HG02970 (cell line): Measurements from ENCODE around the gene TXNDC17.
"Not testable (repeated sequence)": the region's sequence is repeated elsewhere in the genome, so short reads cannot be mapped to it uniquely, and the experiment has no call there.

ENCODE experiments used
- ATAC-seq: cut with Tn5 transposase; IDR thresholded peaks from one replicate; pipeline ENCODE4 v1.9.1; 2021; ENCODE audit warnings: mild to moderate bottlenecking, moderate library complexity, moderate number of reproducible peaks; ENCODE audit not compliant: unreplicated experiment, low FRiP score

Gene TXNDC17

GRCh38 chr17:6640536-6641246, at the start of gene TXNDC17, which contains the start of gene KIAA0753:
TSS of gene TXNDC17 (plus strand) at chr17:6641060. CDS start at chr17:6641083, 23 bp downstream.
TSS of gene KIAA0753 (minus strand) at chr17:6640711. CDS start at chr17:6635103, 5,608 bp downstream.
- ATAC-seq, result peak; percentile 94

GRCh38 chr17:6591599-6592158, 49.2 kb upstream of the TXNDC17 start:
- no peak for ATAC-seq

- ATAC-seq, result no peak
These were observed 48.7 kb upstream of the TXNDC17 start for GRCh38 chr17:6592173-6592572.

GRCh38 chr17:6593371-6593770, 47.5 kb upstream of the TXNDC17 start:
- ATAC-seq, result not testable (repeated sequence)

- ATAC-seq, result no peak
These were observed 44.8 kb upstream of the TXNDC17 start for GRCh38 chr17:6596081-6596480.

- ATAC-seq, result no peak
These were observed 44.3 kb upstream of the TXNDC17 start for GRCh38 chr17:6596511-6596910.

- ATAC-seq, result no peak
These were observed 43.9 kb upstream of the TXNDC17 start for GRCh38 chr17:6596941-6597340.

- ATAC-seq, result no peak
These were observed 43.1 kb upstream of the TXNDC17 start for GRCh38 chr17:6597727-6598126.

- ATAC-seq, result no peak
These were observed 41.5 kb upstream of the TXNDC17 start for GRCh38 chr17:6599364-6599763.

GRCh38 chr17:6602141-6602540, 38.7 kb upstream of the TXNDC17 start:
- no peak for ATAC-seq

- ATAC-seq, result no peak
These were observed 37.0 kb upstream of the TXNDC17 start for GRCh38 chr17:6603744-6604325.

GRCh38 chr17:6605142-6605541, 35.7 kb upstream of the TXNDC17 start:
- ATAC-seq, result no peak

- ATAC-seq, result no peak
These were observed 32.5 kb upstream of the TXNDC17 start for GRCh38 chr17:6608321-6608720.

GRCh38 chr17:6610011-6610410, 30.8 kb upstream of the TXNDC17 start:
- ATAC-seq, result no peak

GRCh38 chr17:6611231-6611630, 29.6 kb upstream of the TXNDC17 start:
- no peak for ATAC-seq

GRCh38 chr17:6623941-6624340, 16.9 kb upstream of the TXNDC17 start:
- ATAC-seq, result no peak

GRCh38 chr17:6626616-6627015, 14.2 kb upstream of the TXNDC17 start:
- no peak for ATAC-seq

GRCh38 chr17:6627019-6627418, 13.8 kb upstream of the TXNDC17 start:
- ATAC-seq, result no peak

- no peak for ATAC-seq
These were observed 10.5 kb upstream of the TXNDC17 start for GRCh38 chr17:6630390-6630789.

GRCh38 chr17:6632530-6632929, 8.3 kb upstream of the TXNDC17 start:
- no peak for ATAC-seq

- no peak for ATAC-seq
These were observed 7.6 kb upstream of the TXNDC17 start for GRCh38 chr17:6633263-6633662.

GRCh38 chr17:6636105-6636504, 4.8 kb upstream of the TXNDC17 start:
- ATAC-seq, result no peak
